ENCODE measurements around the gene TRAF7.

GRCh38 chr16:2174396-2175131 lies 19.0 kb downstream of the TRAF7 start:
- no peak for TF ChIP-seq CTCF (IDR thresholded peaks at IDR 0.05)
- TF ChIP-seq POLR2AphosphoS5 (IDR thresholded peaks at IDR 0.05), result no peak
- TF ChIP-seq POLR2A (IDR thresholded peaks at IDR 0.05; ENCODE audit: low read depth), result no peak
- no peak for TF ChIP-seq EP300 (IDR thresholded peaks at IDR 0.05)
